Measurements from ENCODE around the gene TMOD3.
"Not testable (repeated sequence)": the region's sequence is repeated elsewhere in the genome, so short reads cannot be mapped to it uniquely, and the experiment has no call there.

TMOD3 gene

DNA sequence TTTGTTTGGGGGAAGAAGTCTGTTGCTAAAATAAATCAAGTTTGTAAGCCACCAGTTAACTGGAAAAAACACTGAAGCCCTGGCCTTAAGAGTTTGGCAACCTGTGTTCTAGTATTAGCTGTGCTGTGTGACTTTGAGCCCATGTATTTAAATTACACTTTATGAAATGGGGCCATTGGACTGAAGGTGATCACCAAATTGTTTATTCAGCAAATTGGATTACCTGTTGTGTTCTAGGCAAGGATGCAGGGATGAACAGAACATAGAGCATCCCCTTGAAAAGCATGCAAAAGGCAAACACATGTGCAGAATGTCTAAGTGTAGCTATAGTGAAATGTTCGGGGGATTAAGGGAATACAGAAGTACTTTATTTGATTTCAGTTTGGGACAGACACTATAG lies 54.6 kb downstream of the TMOD3 start:
- Histone ChIP-seq H3K27ac (ENCODE audit: low read depth, low read length) (no peak overlapping the region), H3K27me3 (ENCODE audit: control insufficient read depth, insufficient read depth, low read length) (no peaks in the 10 kb centered on the region), H3K9ac (ENCODE audit: low read depth, low read length) (no peak overlapping the region), H3K4me3 (ENCODE audit: low read depth, low read length) (no peak overlapping the region), H3K4me1 (ENCODE audit: control insufficient read depth, insufficient read depth, low read length) (no peaks in the 10 kb centered on the region), H3K36me3 (ENCODE audit: control insufficient read depth, insufficient read depth, low read length) (peaks cover 8% of the 10 kb centered on the region; the same call in 1 of the 2 replicates), H3K9me3 (ENCODE audit: control insufficient read depth, insufficient read depth, low read length) (no peaks in the 10 kb centered on the region)

DNA sequence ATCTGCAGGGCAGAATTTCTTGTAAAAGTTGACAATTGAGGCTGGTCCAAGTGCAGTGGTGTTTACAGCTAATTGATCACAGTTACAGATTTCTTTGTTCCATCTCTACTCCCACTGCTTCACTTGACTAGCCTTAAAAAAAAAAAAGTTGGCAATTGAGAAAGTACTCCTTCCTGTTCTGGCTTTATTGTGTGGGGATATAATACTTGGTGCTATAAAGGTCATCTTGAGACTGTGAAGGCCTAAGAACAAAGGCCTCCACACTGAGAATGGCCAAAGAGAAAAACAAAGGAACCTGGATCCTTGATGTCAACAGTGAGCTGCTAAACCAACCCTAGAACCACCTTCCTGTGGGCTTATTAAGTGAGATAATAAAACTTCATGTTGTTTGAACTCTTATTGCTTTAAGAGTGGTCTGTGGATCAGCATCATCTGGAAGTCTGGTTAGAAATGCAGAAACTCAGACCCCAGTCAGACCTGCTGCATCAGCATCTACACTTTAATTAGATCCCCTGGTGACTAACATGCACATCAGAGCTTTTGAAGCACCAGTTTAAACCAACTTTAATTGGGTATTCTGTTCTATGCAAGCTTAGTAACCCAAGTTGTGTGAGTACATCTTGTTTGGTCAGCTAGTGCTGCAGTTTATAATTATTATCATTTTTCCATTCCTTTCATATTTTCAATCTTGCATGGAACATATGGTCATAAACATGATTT lies 55.2 kb downstream of the TMOD3 start:
- Histone ChIP-seq H3K4me3 (ENCODE audit: low read depth, low read length) (no peak overlapping the region), H3K27me3 (ENCODE audit: control insufficient read depth, insufficient read depth, low read length) (no peaks in the 10 kb centered on the region), H3K36me3 (ENCODE audit: control insufficient read depth, insufficient read depth, low read length) (peaks cover 8% of the 10 kb centered on the region; the same call in 1 of the 2 replicates), H3K27ac (ENCODE audit: low read depth, low read length) (no peak overlapping the region), H3K9ac (ENCODE audit: low read depth, low read length) (no peak overlapping the region), H3K9me3 (ENCODE audit: control insufficient read depth, insufficient read depth, low read length) (no peaks in the 10 kb centered on the region), H3K4me1 (ENCODE audit: control insufficient read depth, insufficient read depth, low read length) (no peaks in the 10 kb centered on the region)

DNA sequence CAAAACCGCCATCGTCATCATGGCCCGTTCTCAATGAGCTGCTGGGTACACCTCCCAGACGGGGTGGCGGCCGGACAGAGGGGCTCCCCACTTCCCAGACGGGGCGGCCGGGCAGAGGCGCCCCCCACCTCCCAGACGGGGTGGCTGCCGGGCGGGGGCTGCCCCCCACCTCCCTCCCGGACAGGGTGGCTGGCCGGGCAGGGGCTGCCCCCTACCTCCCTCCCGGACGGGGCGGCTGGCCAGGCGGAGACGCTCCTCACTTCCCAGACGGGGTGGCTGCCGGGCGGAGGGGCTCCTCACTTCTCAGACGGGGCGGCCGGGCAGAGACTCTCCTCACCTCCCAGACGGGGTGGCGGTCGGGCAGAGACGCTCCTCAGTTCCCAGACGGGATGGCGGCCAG lies 56.3 kb downstream of the TMOD3 start:
- not testable (repeated sequence) for H3K9me3 ChIP-seq (ENCODE audit: control insufficient read depth, insufficient read depth, low read length); H3K27ac ChIP-seq (ENCODE audit: low read depth, low read length); H3K9ac ChIP-seq (ENCODE audit: low read depth, low read length); H3K4me3 ChIP-seq (ENCODE audit: low read depth, low read length); H3K27me3 ChIP-seq (ENCODE audit: control insufficient read depth, insufficient read depth, low read length); H3K36me3 ChIP-seq (ENCODE audit: control insufficient read depth, insufficient read depth, low read length); H3K4me1 ChIP-seq (ENCODE audit: control insufficient read depth, insufficient read depth, low read length)

DNA sequence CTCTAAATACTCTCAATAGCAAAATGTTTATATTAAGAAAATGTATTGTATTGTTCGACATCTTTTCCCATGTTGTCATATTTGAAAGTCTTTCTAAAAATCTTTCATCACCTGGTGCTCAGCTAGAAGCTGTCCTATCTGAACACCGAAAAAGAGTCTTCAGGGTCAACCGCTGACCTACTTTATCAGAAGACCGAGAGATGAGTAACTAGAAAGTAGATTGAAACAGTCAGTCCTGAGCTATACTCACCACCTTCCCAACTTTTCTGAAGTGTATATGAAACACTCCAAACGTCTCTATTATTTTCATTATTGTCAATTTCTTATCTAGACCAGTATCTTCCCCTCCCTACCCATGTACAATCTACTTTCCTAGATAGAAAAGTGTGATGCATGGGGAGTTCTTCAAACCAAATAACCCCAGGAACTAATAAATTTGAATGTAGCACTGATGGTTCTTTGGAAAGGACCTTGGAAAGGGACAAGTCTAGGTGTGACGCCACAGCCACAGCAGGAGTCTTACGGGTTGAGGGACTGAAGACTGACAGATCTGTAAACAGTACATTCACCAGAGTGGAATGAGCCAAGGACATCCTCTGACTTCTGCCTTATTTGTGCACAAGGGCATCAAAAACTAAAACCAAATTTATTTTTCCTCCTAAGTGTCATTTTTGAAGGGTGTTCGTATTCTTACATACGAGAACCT lies 58.6 kb downstream of the TMOD3 start:
- no peaks in the 10 kb centered on the region for H3K27me3 ChIP-seq (ENCODE audit: control insufficient read depth, insufficient read depth, low read length)
- H3K36me3 ChIP-seq (ENCODE audit: control insufficient read depth, insufficient read depth, low read length), result peaks cover 13% of the 10 kb centered on the region; the same call in 1 of the 2 replicates
- H3K9ac ChIP-seq (ENCODE audit: low read depth, low read length), result no peak overlapping the region
- H3K4me3 ChIP-seq (ENCODE audit: low read depth, low read length), result no peak overlapping the region
- H3K27ac ChIP-seq (ENCODE audit: low read depth, low read length), result no peak overlapping the region
- H3K4me1 ChIP-seq (ENCODE audit: control insufficient read depth, insufficient read depth, low read length), result no peaks in the 10 kb centered on the region
- H3K9me3 ChIP-seq (ENCODE audit: control insufficient read depth, insufficient read depth, low read length), result no peaks in the 10 kb centered on the region

DNA sequence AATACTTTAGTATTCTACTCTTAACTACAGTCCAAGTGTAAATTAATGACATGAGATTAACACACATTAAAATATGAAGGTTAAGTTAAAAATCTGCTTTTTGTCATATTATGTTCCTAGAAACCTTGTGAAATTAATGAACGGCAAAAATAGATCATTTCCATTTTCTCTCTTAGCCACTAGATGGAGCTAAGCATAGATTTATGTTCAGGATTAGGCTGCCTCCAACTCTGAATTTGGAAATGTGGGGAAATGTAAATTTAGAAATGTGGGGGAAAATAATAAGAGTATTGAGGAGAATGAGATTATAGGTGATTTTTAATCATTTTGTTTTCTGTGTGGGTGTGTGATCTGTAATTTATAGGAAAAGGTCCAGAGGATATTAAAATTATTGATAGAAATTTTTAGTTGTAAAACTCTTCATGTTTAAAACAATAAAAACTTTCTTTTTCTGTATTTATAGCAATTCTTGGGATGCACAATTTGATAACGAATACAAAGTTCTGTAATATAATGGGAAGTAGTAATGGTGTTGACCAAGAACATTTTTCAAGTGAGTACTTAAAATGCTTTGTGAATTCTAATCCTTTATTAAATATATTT lies 59.2 kb downstream of the TMOD3 start:
- H3K9ac ChIP-seq (ENCODE audit: low read depth, low read length), result no peak overlapping the region
- H3K36me3 ChIP-seq (ENCODE audit: control insufficient read depth, insufficient read depth, low read length), result peaks cover 13% of the 10 kb centered on the region
- no peaks in the 10 kb centered on the region for H3K4me1 ChIP-seq (ENCODE audit: control insufficient read depth, insufficient read depth, low read length)
- no peaks in the 10 kb centered on the region for H3K27me3 ChIP-seq (ENCODE audit: control insufficient read depth, insufficient read depth, low read length)
- no peak overlapping the region for H3K4me3 ChIP-seq (ENCODE audit: low read depth, low read length)
- no peak overlapping the region for H3K27ac ChIP-seq (ENCODE audit: low read depth, low read length)
- H3K9me3 ChIP-seq (ENCODE audit: control insufficient read depth, insufficient read depth, low read length), result no peaks in the 10 kb centered on the region

DNA sequence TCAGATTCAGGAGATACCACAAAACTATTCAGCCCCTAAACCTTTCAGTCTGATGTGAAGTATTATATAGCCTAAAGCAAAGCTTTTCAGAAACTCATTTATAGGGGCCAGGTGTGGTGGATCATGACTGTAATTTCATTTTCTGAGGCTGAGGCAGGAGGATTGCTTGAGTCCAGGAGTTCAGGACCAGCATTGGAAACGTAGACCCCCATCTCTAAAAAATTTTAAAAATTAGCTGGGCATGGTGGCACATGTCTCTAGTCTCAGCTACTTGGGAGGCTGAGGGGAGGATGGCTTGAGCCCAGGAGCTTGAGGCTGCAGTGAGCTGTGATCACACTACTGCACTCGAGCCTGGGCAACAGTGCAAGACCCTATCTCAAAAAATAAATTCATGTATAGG lies 60.0 kb downstream of the TMOD3 start:
- H3K9ac ChIP-seq (ENCODE audit: low read depth, low read length), result no peak overlapping the region
- H3K27me3 ChIP-seq (ENCODE audit: control insufficient read depth, insufficient read depth, low read length), result no peaks in the 10 kb centered on the region
- no peak overlapping the region for H3K27ac ChIP-seq (ENCODE audit: low read depth, low read length)
- no peaks in the 10 kb centered on the region for H3K9me3 ChIP-seq (ENCODE audit: control insufficient read depth, insufficient read depth, low read length)
- H3K36me3 ChIP-seq (ENCODE audit: control insufficient read depth, insufficient read depth, low read length), result peaks cover 15% of the 10 kb centered on the region
- H3K4me1 ChIP-seq (ENCODE audit: control insufficient read depth, insufficient read depth, low read length), result no peaks in the 10 kb centered on the region
- no peak overlapping the region for H3K4me3 ChIP-seq (ENCODE audit: low read depth, low read length)

DNA sequence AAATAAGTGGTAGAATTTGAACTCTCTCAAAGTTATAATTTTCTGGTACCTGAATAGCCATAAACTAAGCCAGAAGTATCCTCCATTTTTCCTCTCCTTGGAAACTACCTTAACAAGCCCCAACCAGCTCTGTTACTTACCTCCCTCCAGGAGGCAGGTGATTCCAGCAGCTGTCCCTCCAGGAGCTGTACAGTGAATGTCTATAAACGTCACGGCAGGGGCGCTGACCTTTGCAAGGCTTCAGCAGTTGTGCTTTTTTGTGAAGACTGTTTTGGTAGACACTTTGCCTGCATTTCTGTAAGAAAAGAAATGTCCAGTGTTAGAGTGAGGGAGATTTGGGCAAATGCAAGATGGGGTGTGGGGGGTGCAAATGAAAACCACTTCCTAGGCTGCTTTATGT lies 75.0 kb downstream of the TMOD3 start:
- Histone ChIP-seq H3K27ac (ENCODE audit: low read depth, low read length) (peak overlapping the region; percentile 14), H3K36me3 (ENCODE audit: control insufficient read depth, insufficient read depth, low read length) (peaks cover 53% of the 10 kb centered on the region), H3K9ac (ENCODE audit: low read depth, low read length) (no peak overlapping the region), H3K27me3 (ENCODE audit: control insufficient read depth, insufficient read depth, low read length) (no peaks in the 10 kb centered on the region), H3K4me1 (ENCODE audit: control insufficient read depth, insufficient read depth, low read length) (no peaks in the 10 kb centered on the region), H3K4me3 (ENCODE audit: low read depth, low read length) (no peak overlapping the region), H3K9me3 (ENCODE audit: control insufficient read depth, insufficient read depth, low read length) (no peaks in the 10 kb centered on the region)

DNA sequence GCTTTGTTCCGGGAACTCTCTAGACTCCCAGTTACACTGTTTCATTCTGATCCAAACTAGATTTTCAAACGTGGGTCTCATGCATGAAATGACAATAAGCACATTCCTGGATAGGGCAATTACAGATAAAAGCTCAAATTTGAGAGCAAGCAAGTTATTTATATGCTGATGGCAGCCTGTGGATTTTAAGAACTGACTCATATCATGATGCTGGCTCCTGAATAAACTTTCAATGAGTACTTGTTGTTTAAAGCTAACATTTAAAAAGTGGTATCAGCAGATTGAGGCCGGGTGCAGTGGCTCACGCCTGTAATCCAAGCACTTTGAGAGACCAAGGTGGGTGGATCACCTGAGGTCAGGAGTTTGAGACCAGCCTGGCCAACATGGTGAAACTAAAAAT lies 75.5 kb downstream of the TMOD3 start:
- H3K4me3 ChIP-seq (ENCODE audit: low read depth, low read length), result no peak overlapping the region
- no peaks in the 10 kb centered on the region for H3K9me3 ChIP-seq (ENCODE audit: control insufficient read depth, insufficient read depth, low read length)
- H3K4me1 ChIP-seq (ENCODE audit: control insufficient read depth, insufficient read depth, low read length), result no peaks in the 10 kb centered on the region
- H3K27me3 ChIP-seq (ENCODE audit: control insufficient read depth, insufficient read depth, low read length), result no peaks in the 10 kb centered on the region
- peak overlapping the region; percentile 14 for H3K27ac ChIP-seq (ENCODE audit: low read depth, low read length)
- peaks cover 52% of the 10 kb centered on the region for H3K36me3 ChIP-seq (ENCODE audit: control insufficient read depth, insufficient read depth, low read length)
- H3K9ac ChIP-seq (ENCODE audit: low read depth, low read length), result no peak overlapping the region

DNA sequence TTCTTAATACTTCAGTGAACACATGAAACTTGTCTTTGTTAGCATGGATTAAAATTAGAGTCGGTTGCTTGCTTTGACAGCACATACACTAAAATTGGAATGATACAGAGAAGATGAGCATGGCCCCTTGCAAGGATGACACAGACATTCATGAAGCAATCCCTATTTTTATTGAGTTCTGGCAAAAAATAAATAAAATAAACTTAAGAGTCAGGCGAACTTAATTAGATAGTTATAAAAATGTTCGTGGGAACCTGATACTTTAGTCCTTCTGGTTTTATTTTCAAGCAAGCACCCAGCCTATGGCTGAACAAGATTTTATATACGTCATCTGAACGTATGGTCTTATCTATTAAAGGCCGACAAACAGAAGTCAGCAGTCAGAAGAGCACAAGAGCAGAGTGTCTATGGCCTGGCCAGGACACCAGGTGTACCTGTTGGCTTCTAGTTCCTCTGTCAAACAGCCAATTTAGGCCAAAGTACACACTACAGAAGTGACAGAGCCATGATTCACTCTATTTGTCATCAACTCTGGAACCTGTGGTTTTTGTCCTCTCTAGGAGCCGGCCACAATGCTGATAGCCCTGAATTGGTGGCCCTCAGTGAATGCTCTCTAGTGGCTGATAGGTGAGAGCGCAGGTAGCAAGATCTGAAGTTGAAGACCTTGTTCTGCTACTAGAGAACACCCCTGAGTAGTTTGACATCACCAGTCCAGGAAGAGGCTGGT lies 77.8 kb downstream of the TMOD3 start:
- Histone ChIP-seq H3K9me3 (ENCODE audit: control insufficient read depth, insufficient read depth, low read length) (no peaks in the 10 kb centered on the region), H3K4me1 (ENCODE audit: control insufficient read depth, insufficient read depth, low read length) (no peaks in the 10 kb centered on the region), H3K27ac (ENCODE audit: low read depth, low read length) (peak overlapping the region; percentile 0), H3K27me3 (ENCODE audit: control insufficient read depth, insufficient read depth, low read length) (no peaks in the 10 kb centered on the region), H3K4me3 (ENCODE audit: low read depth, low read length) (no peak overlapping the region), H3K9ac (ENCODE audit: low read depth, low read length) (no peak overlapping the region), H3K36me3 (ENCODE audit: control insufficient read depth, insufficient read depth, low read length) (peaks cover 33% of the 10 kb centered on the region)

DNA sequence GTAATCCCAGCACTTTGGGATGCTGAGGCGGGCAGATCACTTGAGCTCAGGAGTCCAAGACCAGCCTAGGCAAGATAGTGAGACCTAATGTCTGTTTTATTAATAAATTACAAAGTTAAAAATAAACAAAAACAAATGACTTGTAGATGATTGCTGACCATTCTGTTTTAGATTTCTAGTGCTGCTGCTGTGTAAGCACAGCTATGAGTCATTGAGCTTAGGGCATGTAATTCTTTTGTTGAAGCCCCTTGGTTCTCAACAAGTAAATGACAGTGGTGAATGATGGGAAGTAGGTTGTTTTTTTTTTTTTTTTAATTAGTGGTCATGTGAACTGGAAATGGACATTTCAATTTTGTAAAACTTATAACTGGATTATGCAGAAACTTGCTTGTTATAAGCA lies 78.9 kb downstream of the TMOD3 start:
- Histone ChIP-seq H3K27ac (ENCODE audit: low read depth, low read length) (peak overlapping the region; percentile 0), H3K36me3 (ENCODE audit: control insufficient read depth, insufficient read depth, low read length) (peaks cover 29% of the 10 kb centered on the region), H3K9me3 (ENCODE audit: control insufficient read depth, insufficient read depth, low read length) (no peaks in the 10 kb centered on the region), H3K27me3 (ENCODE audit: control insufficient read depth, insufficient read depth, low read length) (no peaks in the 10 kb centered on the region), H3K9ac (ENCODE audit: low read depth, low read length) (no peak overlapping the region), H3K4me1 (ENCODE audit: control insufficient read depth, insufficient read depth, low read length) (no peaks in the 10 kb centered on the region), H3K4me3 (ENCODE audit: low read depth, low read length) (no peak overlapping the region)

DNA sequence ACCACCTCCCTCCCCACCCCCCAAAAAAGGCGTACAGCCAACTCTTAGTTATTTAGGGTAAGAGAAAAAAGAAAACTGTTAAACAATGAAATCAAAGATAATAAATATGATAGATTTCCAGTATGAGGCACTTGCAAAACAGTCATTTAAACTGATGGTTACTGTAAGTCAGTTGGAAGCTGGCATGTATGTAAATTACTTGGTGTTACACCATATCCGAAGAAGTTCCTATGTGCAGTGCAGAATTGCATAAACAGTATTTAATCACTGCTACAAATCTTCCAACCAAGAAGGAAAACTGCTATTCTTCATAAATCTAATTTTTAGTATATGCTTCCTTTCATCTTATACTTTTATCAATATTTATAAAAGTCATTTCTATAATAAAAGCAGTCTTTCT lies 80.1 kb downstream of the TMOD3 start:
- H3K36me3 ChIP-seq (ENCODE audit: control insufficient read depth, insufficient read depth, low read length), result peaks cover 19% of the 10 kb centered on the region
- H3K9ac ChIP-seq (ENCODE audit: low read depth, low read length), result no peak overlapping the region
- H3K4me1 ChIP-seq (ENCODE audit: control insufficient read depth, insufficient read depth, low read length), result no peaks in the 10 kb centered on the region
- no peaks in the 10 kb centered on the region for H3K9me3 ChIP-seq (ENCODE audit: control insufficient read depth, insufficient read depth, low read length)
- H3K27me3 ChIP-seq (ENCODE audit: control insufficient read depth, insufficient read depth, low read length), result no peaks in the 10 kb centered on the region
- no peak overlapping the region for H3K4me3 ChIP-seq (ENCODE audit: low read depth, low read length)
- no peak overlapping the region for H3K27ac ChIP-seq (ENCODE audit: low read depth, low read length)
